Right atrium auricular region (tissue), 2 donors: Measurements from ENCODE around the gene DPH7. TPM values are rescaled to one million over a fixed set of nuclear protein-coding genes. Genes with fewer than 3 reads are reported as not detected.
A peak's percentile ranks its signal among the peaks of the same experiment; 100 is the strongest.
"Not testable (repeated sequence)": the region's sequence is repeated elsewhere in the genome, so short reads cannot be mapped to it uniquely, and the experiment has no call there.

Experiments used
- DNase-seq: peaks from one replicate; pipeline ENCODE4 v3.0.0-alpha.2; 2019; ENCODE audit warnings: low spot score
- H3K27ac ChIP-seq, 2 donors: fragments of 200-600 bp; sonication (generic); 1 replicate in 1 of 2; 2 replicates in 1 of 2; pipeline ENCODE4 v1.5.1; 2016 to 2019
- H3K27me3 ChIP-seq, 2 donors: fragments of 200-600 bp; sonication (generic); one replicate each; pipeline versions ENCODE4 v1.5.1 to v1.6.0; 2017 to 2019
- H3K36me3 ChIP-seq: fragments of 200-600 bp; sonication (generic); one replicate; pipeline ENCODE4 v1.5.1; 2016
- H3K4me1 ChIP-seq, 2 donors: fragments of 200-600 bp; sonication (generic); one replicate each; pipeline versions ENCODE4 v1.5.1 to v1.6.0; 2017 to 2019
- H3K4me3 ChIP-seq, 2 donors: fragments of 200-600 bp; sonication (generic); 1 replicate in 1 of 2; 2 replicates in 1 of 2; pipeline ENCODE4 v1.5.1; 2017 to 2019; ENCODE audit warnings: mild to moderate bottlenecking in 1 of 2, moderate library complexity in 1 of 2
- H3K9me3 ChIP-seq, 2 donors: fragments of 200-600 bp; sonication (generic); one replicate each; pipeline ENCODE4 v1.5.1; 2019
- CTCF ChIP-seq, 2 donors: fragments of 200-600 bp; sonication (generic); IDR thresholded peaks; one replicate each; pipeline ENCODE4 v1.5.1; 2019; ENCODE audit warnings: antibody characterized with exemption in 2 of 2
- total RNA-seq, 2 donors: library from RNA; depleted of rRNA; stranded (reverse); fragments of >200 nt; gene quantifications; one replicate each; pipeline ENCODE4 v1.1.0, GENCODE V29; 2016

DPH7 gene
- total RNA-seq, 2 donors from 2014 or later = 17.9 to 21.0 TPM

- Histone ChIP-seq H3K4me3 (no peak overlapping the region), H3K27me3 (no peaks in the 10 kb centered on the region), H3K9me3 (no peaks in the 10 kb centered on the region), H3K4me1 (peaks cover 0 to 47% of the 10 kb centered on the region in 2 donors), H3K36me3 (peaks cover 24% of the 10 kb centered on the region), H3K27ac (peak overlapping the region; percentile 56 to 66)
- no peak for DNase-seq
- no peak for TF ChIP-seq CTCF (IDR thresholded peaks at IDR 0.05)
These were observed 4.5 kb downstream of the DPH7 start for GRCh38 chr9:137574192-137574591.

- Histone ChIP-seq H3K4me1 (peaks cover 0 to 17% of the 10 kb centered on the region in 2 donors), H3K27me3 (no peaks in the 10 kb centered on the region), H3K27ac (no peak overlapping the region), H3K36me3 (peaks cover 24% of the 10 kb centered on the region), H3K9me3 (no peaks in the 10 kb centered on the region), H3K4me3 (no peak overlapping the region)
- DNase-seq = no peak
- no peak for TF ChIP-seq CTCF (IDR thresholded peaks at IDR 0.05)
These were observed 8.2 kb downstream of the DPH7 start for GRCh38 chr9:137570566-137570965.

- DNase-seq = no peak
- Histone ChIP-seq H3K4me1 (peaks cover 0 to 8% of the 10 kb centered on the region in 2 donors), H3K27me3 (no peaks in the 10 kb centered on the region), H3K36me3 (peaks cover 27% of the 10 kb centered on the region), H3K27ac (no peak overlapping the region), H3K4me3 (no peak overlapping the region), H3K9me3 (no peaks in the 10 kb centered on the region)
- TF ChIP-seq CTCF (IDR thresholded peaks at IDR 0.05) = no peak
These were observed 9.0 kb downstream of the DPH7 start for GRCh38 chr9:137569609-137570203.

- H3K4me3 ChIP-seq, H3K4me1 ChIP-seq, H3K9me3 ChIP-seq, H3K27ac ChIP-seq, DNase-seq, H3K27me3 ChIP-seq: not testable (repeated sequence)
- H3K36me3 ChIP-seq = peaks cover 29% of the 10 kb centered on the region
These were observed 10.3 kb downstream of the DPH7 start for GRCh38 chr9:137568445-137568844.

GRCh38 chr9:137564817-137565411 lies 13.8 kb downstream of the DPH7 start:
- no peak overlapping the region for H3K27ac ChIP-seq
- no peak for DNase-seq
- no peaks in the 10 kb centered on the region for H3K9me3 ChIP-seq
- no peaks in the 10 kb centered on the region for H3K27me3 ChIP-seq
- H3K4me3 ChIP-seq = no peak overlapping the region
- peaks cover 20% of the 10 kb centered on the region for H3K36me3 ChIP-seq
- no peaks in the 10 kb centered on the region for H3K4me1 ChIP-seq
- no peak for TF ChIP-seq CTCF (IDR thresholded peaks at IDR 0.05)

- DNase-seq = no peak
- H3K36me3 ChIP-seq = peaks cover 20% of the 10 kb centered on the region
- no peaks in the 10 kb centered on the region for H3K9me3 ChIP-seq
- no peak overlapping the region for H3K27ac ChIP-seq
- no peak overlapping the region for H3K4me3 ChIP-seq
- no peaks in the 10 kb centered on the region for H3K27me3 ChIP-seq
- no peaks in the 10 kb centered on the region for H3K4me1 ChIP-seq
- TF ChIP-seq CTCF (IDR thresholded peaks at IDR 0.05) = no peak
These were observed 14.6 kb downstream of the DPH7 start for GRCh38 chr9:137564134-137564533.
